ENCODE results near the gene HOXB7.

Gene HOXB7

DNA sequence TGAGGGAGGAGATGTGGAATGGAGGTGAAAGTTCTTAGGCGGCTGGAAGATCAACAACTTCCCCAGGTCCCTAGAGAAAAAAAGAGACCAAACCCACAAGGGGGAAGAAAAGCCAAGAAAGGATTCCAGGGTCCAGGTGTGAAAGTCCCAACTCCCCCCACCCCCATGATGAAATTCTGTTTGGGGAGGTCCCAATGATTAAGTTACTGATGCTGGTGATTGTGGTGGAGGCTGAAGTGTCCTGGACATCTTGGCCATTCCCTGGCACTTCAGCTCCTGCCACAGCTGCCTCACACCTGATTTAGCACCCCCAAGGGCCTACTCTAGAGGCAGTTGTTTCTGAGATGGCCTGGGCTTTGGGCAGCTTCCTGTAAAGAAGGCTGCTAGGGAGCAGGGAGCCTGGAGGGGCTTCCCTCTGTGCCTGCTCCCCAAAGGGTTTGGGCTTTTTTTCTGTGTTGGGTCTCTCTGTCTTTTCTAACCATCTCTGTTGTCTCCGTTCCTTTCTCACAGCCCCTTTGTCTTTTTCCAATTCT lies 45.7 kb downstream of the HOXB7 start:
- no peak for DNase-seq

DNA sequence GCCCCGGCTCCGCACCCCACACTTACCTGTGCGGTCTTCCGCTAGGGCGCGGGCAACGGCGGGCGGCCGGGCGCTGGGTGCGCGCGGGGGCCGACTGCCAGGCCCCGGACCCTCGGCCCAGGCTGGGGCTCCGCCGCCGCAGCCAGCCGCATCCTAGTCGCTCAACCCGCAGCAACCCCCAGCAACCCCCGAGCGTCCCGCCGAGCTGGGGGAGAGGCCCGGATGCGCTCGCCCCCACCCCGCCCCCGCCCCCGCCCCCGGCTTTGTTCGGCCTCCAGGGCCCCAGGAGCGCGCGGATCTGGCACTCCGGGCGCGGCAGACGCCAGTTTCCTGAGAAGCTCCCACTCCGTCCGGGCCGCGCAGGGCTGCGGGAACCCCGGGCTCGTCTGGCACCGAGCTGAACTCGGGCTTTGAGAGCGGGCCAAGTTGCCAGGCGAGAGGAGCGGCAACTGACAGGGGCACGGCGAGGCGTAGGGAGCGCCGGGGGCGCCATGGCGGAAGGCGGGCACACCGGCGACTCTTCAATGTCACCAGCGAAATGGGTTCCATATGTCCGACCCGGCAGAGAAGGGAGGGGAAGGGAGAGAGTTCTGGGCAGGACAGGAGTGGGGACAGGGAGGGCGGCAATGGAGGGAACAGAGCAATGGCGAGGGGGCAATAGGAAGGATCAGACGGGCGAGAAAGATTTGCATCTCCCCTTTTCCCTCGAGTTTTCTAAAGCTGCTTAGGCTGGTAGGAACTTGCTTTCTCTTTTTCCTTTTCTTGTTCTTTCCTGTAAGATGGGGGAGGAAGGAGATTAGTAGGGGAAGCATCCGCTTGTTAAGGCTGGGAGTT lies 46.4 kb downstream of the HOXB7 start:
- no peak for DNase-seq

DNA sequence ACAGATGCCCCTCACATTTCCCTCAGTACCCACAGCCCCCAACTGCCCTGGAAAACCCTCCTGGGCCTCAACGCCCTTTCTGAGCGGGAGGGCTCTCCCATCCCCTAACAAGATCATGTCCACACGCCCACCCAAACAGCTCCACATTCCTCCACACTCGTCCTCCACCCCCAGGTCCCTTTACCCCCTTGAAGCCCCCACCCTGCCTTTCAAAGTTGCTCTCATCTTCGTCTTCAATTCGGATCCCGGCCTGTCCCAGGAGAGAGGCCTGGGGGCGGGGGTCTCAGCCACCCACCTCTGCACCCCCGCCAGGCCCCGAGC lies 47.0 kb downstream of the HOXB7 start:
- DNase-seq = no peak

DNA sequence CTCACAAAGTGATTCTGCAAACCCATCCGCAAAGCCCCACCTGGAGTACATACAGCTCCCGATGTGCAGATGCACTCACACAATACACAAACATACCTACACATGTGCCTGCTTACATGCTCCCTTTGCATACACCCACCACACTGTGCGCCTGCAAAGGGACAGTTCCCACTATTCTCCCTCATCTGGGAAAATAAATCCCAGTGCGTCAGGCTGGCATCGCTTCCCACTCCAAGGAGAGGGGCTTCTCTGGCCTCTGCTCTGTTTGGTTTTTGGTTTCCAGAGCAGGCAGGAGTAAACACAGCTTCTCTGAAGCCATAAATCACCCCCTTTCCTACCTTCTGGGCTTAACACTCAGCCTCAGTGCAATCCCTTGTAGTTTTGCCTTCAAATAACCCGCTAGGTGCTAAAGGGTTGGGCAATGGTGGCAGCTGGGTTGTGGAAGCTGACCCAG lies 47.4 kb downstream of the HOXB7 start:
- no peak for DNase-seq

DNA sequence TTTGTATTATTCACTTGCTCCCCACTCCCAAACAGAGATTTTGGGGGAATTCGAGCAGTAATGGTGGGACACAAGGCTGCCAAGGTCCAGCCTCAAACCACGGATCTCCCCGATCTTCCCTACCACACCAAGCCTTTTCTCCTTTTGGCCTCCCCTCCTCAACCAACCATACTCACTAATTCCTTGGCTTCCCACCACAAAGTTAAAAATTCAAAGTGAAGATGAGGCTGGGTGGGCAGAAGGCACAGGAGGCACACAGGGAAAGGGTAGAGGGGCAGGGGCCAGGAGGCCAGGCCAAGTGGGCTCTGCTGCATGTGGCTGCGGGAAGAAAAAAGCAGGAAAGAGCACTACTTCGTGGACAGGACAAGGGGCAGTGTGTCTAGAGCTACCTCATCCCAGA lies 47.9 kb downstream of the HOXB7 start:
- DNase-seq = no peak

DNA sequence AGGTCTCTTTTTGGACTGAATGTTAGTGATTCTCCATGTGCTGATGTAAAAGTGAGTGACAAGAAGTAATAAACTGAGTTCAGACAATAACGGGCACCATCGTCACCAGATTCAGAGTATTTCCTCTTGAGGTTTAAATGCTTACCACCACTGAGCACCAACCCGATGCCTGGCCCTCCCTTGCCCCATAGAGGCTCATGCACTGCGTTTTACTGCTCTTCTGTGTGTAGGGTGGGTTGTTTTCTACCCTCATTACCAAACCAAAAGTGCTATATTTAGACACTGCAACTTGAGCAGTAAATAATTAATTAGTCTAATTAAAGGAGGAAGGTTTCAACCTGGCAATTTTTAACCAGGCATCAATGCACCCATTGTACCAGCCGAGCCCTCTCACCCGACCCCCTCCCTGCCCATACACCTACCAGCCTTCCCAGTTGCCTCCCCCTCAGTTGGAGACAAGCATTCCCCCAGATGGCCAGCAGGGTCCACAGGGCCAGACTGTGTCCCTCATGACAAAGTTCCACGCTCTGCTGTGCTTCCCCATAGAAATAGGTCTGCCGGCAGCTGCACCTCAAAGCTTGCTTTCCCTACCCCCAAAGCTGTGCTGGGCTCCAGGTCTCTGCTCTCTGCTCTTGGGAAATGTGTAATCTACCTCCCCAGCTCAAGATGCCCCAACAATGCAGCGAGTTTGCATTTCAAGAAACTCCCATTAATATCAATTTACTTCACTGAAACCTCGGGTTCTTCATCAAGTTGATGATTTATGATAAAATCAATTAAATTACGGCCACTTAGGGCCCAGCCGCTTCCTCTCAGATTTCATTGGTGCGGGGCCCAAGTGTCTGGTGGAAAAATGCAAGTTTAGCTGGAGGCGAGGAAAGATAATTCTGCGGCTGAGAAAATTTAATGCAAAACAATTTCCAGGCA lies 48.7 kb downstream of the HOXB7 start:
- DNase-seq = no peak

DNA sequence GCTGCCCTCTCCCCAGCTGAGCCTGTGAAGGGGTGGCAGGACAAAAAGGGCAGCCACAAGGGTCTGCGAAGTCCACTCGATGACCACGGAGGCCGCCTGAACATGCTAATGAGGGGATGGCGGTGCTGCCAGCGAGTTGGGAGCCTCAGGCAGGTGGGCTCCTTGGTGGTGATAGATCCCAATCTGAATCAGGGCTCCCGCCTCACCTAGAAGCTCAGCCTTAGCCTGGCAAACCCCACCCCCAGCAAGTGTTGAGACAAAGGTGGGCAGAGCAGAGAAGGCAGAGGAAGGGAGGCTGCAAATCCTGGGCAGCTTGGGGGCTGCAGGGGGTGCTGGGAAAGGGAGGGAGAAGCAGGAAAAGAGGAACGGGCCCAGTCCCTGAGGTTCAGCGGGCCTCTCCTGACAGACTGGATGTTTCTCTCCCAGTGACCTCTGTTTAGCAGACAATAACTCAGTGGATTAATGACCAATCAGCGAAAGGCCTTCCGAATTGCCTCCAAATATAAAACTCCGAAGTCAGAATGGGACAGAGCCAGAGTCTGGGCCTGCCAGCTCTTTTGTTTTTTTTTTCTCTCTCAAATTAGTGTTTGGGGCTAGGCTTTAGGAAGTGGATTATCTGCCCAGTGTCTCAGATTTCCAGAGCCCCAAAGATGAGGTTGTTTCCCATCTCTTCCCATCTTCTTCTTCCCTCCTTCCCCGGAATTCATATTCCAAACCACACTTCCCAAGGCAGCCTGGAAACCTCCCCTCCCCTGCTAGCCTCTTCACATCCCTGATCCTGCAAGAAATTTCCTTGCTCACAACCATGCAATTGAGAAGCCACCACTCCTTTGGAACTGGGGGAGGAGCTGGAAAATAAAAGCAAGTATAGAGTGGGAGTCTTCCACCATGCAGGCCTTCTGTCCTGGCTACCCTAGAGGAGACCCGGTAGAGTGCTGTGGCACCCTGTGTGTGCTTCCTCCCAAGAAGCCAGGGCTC lies 50.7 kb downstream of the HOXB7 start:
- DNase-seq = no peak

DNA sequence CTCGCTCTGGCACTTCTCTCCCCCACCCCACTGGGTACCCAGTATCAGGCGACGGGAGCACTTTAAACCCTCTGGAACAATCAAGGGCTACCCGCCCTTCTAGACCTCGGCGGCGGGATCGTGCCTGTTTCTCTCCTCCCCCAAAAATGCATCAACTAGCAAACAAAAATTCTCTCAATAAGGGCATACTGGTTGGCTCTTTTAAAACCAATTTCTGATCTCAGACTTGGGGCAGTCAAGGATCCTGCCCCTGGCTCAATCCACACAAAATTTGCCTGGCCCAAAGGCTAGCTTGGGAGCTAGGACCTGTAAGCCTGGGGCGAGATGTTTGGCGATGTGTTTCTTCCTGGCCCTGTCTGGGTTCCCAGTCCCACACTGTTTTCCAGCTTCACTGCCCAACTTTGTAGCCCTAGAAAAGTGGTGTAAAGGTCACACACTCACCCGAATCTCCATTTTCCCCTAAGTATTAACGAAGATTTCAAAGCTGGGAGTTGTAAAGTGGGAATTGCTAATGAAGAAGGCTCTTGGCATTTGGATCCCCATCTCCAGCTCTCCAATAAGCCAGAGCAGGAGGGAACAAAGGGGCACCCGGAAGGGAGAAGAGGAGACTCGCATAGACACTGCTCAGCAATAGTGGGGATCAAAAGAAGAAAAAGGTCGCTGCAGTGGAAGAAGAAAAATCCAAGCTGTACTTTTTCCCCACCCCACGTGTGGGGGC lies 51.5 kb downstream of the HOXB7 start:
- no peak for DNase-seq

DNA sequence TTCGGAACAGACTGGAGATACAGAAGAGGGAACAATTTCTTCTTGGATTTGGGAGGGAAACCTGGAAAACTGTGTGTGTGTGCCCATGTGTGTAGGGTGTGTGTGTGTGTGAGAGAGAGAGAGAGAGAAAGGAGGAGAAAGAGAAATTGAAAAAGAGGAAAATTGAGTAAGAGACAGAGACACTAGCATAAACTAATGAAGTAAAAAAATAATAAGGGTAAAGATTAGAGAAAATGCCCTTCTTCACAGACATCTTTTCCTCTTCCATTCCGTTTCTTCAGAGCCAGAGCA lies 52.0 kb downstream of the HOXB7 start:
- DNase-seq = no peak

DNA sequence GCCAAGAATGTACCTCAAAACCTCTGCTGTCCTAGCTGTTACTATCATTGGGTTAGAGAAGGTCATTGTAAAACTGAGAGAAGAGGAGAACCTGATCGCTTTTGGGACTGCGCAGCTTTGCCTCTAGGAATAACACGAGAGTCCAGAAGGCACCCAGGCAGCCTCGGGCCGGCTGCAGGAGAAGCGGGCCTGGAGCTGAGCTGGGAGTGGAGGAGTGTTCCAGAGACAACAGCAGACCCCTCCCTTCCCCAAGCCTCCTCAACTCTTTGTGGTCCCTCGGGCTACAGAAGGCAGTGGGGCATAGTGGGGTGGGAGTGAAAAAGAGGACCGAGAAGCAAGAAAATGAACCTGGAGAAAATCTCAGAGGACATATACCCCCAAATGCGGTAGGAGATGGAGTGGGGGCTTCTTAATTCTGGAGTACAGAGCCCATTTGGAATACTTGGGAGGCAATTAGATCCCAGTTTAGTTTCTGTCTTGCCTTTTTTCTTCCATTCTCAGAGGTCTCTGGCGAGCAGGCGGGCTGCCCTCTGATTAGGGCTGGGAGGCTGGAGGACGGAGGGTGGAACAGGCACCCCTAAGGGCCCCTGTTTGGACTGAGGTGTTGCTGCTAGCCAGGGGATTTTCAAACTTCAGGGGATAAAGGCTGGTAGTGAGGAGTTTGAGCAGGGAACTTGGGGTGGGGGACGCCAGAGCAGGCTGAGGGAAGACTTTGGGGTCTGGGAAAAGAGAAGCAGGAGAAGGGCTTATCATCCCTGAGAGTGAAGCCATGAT lies 52.6 kb downstream of the HOXB7 start:
- DNase-seq = no peak

Data from CD4-positive, alpha-beta T cell treated with Interleukin-21 for 1 hour (primary cell).